GM10266 (cell line): Measurements from ENCODE around the gene RPS6KC1.
"Not testable (repeated sequence)": the region's sequence is repeated elsewhere in the genome, so short reads cannot be mapped to it uniquely, and the experiment has no call there.

Experiments used
- DNase-seq: peaks from one replicate; pipeline ENCODE4 v3.0.0; 2012; ENCODE audit errors: extremely low spot score
- CTCF ChIP-seq: IDR thresholded peaks from 2 replicates; pipeline ENCODE4 v1.5.1; 2012; ENCODE audit warnings: mild to moderate bottlenecking, low read depth; ENCODE audit not compliant: control insufficient read depth, insufficient read depth; ENCODE audit errors: missing control alignments

Gene RPS6KC1

GRCh38 chr1:213303286-213303685, 252.2 kb downstream of the RPS6KC1 start:
- DNase-seq: no peak
- no peak for TF ChIP-seq CTCF

- no peak for DNase-seq
- no peak for TF ChIP-seq CTCF
Measured at GRCh38 chr1:213315571-213315970, 264.5 kb downstream of the RPS6KC1 start.

- DNase-seq: not testable (repeated sequence)
Measured at GRCh38 chr1:213318458-213318857, 267.4 kb downstream of the RPS6KC1 start.

- no peak for DNase-seq
- TF ChIP-seq CTCF: no peak
Measured at GRCh38 chr1:213320191-213320870, 269.3 kb downstream of the RPS6KC1 start.
